Measurements from ENCODE around the gene CELA3A. TPM values are rescaled to one million over a fixed set of nuclear protein-coding genes. Genes with fewer than 3 reads are reported as not detected.
A peak's percentile ranks its signal among the peaks of the same experiment; 100 is the strongest.
"Not testable (repeated sequence)": the region's sequence is repeated elsewhere in the genome, so short reads cannot be mapped to it uniquely, and the experiment has no call there.

CELA3A gene
- 1 to 10 TPM; 1.1 to 2.1 TPM for total RNA-seq
- long read RNA-seq, result 0 reads

GRCh38 chr1:22001409-22001808 is at the start of gene CELA3A:
TSS of gene CELA3A (plus strand) at chr1:22001657. CDS start at chr1:22001675, 18 bp downstream.
- no peak for DNase-seq
- ATAC-seq, result no peak
- intact Hi-C loops (cut with DNase I, micrococcal nuclease), result no loop called here

- ATAC-seq (no peak), DNase-seq (no peak)
- intact Hi-C loops (cut with DNase I, micrococcal nuclease), result no loop called here
Measured at GRCh38 chr1:21952786-21953520, 48.5 kb upstream of the CELA3A start.

- DNase-seq (no peak), ATAC-seq (no peak)
- intact Hi-C loops (cut with DNase I, micrococcal nuclease), result no loop called here
Measured at GRCh38 chr1:21955058-21955457, 46.4 kb upstream of the CELA3A start.

- ATAC-seq (no peak), DNase-seq (no peak)
- intact Hi-C loops (cut with DNase I, micrococcal nuclease), result no loop called here
Measured at GRCh38 chr1:21955501-21956281, 45.8 kb upstream of the CELA3A start.

GRCh38 chr1:21956720-21957552 is 44.5 kb upstream of the CELA3A start:
- intact Hi-C loops (cut with DNase I, micrococcal nuclease), result no loop called here
- peak; percentile 93 for ATAC-seq
- peak; percentile 70 to 77 for DNase-seq

- intact Hi-C loops (cut with DNase I, micrococcal nuclease), result no loop called here
- DNase-seq (no peak), ATAC-seq (no peak)
Measured at GRCh38 chr1:21961337-21961736, 40.1 kb upstream of the CELA3A start.

- no peak for ATAC-seq
- intact Hi-C loops (cut with DNase I, micrococcal nuclease), result no loop called here
Measured at GRCh38 chr1:21961799-21962198, 39.7 kb upstream of the CELA3A start.

GRCh38 chr1:21963477-21964217 is 37.8 kb upstream of the CELA3A start:
- ATAC-seq (peak; percentile 94), DNase-seq (peak; percentile 66 to 82)
- intact Hi-C loops (cut with DNase I, micrococcal nuclease), result no loop called here

More at GRCh38 chr1:21961799-21962198, 39.7 kb upstream of the CELA3A start:
- no peak for DNase-seq

- intact Hi-C loops (cut with DNase I, micrococcal nuclease), result no loop called here
- no peak for DNase-seq
- no peak for ATAC-seq
Measured at GRCh38 chr1:21966247-21967000, 35.0 kb upstream of the CELA3A start.

GRCh38 chr1:21967216-21967615 is 34.2 kb upstream of the CELA3A start:
- ATAC-seq; intact Hi-C loops (cut with DNase I, micrococcal nuclease); DNase-seq: not testable (repeated sequence)

GRCh38 chr1:21969066-21969465 is 32.4 kb upstream of the CELA3A start:
- intact Hi-C loops (cut with DNase I, micrococcal nuclease); DNase-seq; ATAC-seq: not testable (repeated sequence)

GRCh38 chr1:21970523-21970922 is 30.9 kb upstream of the CELA3A start:
- ATAC-seq, result not testable (repeated sequence)

GRCh38 chr1:21972973-21973441 is 28.4 kb upstream of the CELA3A start:
- ATAC-seq, result peak; percentile 54
- DNase-seq; intact Hi-C loops (cut with DNase I, micrococcal nuclease): not testable (repeated sequence)

More at GRCh38 chr1:21970523-21970922, 30.9 kb upstream of the CELA3A start:
- intact Hi-C loops (cut with DNase I, micrococcal nuclease); DNase-seq: not testable (repeated sequence)

- intact Hi-C loops (cut with DNase I, micrococcal nuclease); ATAC-seq; DNase-seq: not testable (repeated sequence)
Measured at GRCh38 chr1:21973948-21974347, 27.5 kb upstream of the CELA3A start.

GRCh38 chr1:21974699-21975098 is 26.8 kb upstream of the CELA3A start:
- DNase-seq, result peak; percentile 32 to 66
- intact Hi-C loops (cut with DNase I, micrococcal nuclease), result not testable (repeated sequence)
- peak; percentile 82 for ATAC-seq

- ATAC-seq; intact Hi-C loops (cut with DNase I, micrococcal nuclease); DNase-seq: not testable (repeated sequence)
Measured at GRCh38 chr1:21975296-21975695, 26.2 kb upstream of the CELA3A start.

- ATAC-seq; intact Hi-C loops (cut with DNase I, micrococcal nuclease); DNase-seq: not testable (repeated sequence)
Measured at GRCh38 chr1:21976703-21977239, 24.7 kb upstream of the CELA3A start, which contains the start of gene CELA3B. TSS of gene CELA3B (plus strand) at chr1:21977022. CDS start at chr1:21977040, 18 bp downstream.
